ENCODE data around the gene SLC15A4.

DNA sequence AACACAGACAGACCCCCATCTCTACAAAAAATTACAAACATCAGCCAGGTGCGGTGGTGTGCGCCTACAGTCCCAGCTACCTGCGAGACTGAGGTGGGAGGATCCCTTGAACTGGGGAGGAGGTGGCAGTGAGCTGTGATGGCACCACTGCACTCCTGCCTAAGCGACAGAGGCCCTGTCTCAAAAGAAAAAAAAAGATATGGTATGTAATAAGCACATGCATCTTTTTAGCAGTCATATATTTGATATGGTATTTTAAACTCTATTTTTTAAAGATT is 7.2 kb downstream of the SLC15A4 start:
- TF ChIP-seq POLR2AphosphoS5 (IDR thresholded peaks at IDR 0.05; ENCODE audit: low read depth), result no peak
- TF ChIP-seq, protein P1, sequence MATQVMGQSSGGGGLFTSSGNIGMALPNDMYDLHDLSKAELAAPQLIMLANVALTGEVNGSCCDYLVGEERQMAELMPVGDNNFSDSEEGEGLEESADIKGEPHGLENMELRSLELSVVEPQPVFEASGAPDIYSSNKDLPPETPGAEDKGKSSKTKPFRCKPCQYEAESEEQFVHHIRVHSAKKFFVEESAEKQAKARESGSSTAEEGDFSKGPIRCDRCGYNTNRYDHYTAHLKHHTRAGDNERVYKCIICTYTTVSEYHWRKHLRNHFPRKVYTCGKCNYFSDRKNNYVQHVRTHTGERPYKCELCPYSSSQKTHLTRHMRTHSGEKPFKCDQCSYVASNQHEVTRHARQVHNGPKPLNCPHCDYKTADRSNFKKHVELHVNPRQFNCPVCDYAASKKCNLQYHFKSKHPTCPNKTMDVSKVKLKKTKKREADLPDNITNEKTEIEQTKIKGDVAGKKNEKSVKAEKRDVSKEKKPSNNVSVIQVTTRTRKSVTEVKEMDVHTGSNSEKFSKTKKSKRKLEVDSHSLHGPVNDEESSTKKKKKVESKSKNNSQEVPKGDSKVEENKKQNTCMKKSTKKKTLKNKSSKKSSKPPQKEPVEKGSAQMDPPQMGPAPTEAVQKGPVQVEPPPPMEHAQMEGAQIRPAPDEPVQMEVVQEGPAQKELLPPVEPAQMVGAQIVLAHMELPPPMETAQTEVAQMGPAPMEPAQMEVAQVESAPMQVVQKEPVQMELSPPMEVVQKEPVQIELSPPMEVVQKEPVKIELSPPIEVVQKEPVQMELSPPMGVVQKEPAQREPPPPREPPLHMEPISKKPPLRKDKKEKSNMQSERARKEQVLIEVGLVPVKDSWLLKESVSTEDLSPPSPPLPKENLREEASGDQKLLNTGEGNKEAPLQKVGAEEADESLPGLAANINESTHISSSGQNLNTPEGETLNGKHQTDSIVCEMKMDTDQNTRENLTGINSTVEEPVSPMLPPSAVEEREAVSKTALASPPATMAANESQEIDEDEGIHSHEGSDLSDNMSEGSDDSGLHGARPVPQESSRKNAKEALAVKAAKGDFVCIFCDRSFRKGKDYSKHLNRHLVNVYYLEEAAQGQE (IDR thresholded peaks at IDR 0.05; ENCODE audit: insufficient replicate concordance, low read depth), result no peak
- TF ChIP-seq, protein P2, sequence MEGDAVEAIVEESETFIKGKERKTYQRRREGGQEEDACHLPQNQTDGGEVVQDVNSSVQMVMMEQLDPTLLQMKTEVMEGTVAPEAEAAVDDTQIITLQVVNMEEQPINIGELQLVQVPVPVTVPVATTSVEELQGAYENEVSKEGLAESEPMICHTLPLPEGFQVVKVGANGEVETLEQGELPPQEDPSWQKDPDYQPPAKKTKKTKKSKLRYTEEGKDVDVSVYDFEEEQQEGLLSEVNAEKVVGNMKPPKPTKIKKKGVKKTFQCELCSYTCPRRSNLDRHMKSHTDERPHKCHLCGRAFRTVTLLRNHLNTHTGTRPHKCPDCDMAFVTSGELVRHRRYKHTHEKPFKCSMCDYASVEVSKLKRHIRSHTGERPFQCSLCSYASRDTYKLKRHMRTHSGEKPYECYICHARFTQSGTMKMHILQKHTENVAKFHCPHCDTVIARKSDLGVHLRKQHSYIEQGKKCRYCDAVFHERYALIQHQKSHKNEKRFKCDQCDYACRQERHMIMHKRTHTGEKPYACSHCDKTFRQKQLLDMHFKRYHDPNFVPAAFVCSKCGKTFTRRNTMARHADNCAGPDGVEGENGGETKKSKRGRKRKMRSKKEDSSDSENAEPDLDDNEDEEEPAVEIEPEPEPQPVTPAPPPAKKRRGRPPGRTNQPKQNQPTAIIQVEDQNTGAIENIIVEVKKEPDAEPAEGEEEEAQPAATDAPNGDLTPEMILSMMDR (IDR thresholded peaks at IDR 0.05; ENCODE audit: insufficient read depth, low read length), result no peak
